Measurements from ENCODE around the gene ALG5.
A peak's percentile ranks its signal among the peaks of the same experiment; 100 is the strongest.

Gene ALG5

GRCh38 chr13:36979361-36980050 is 19.6 kb downstream of the ALG5 start:
- DNase-seq, result peak; percentile 60 to 87 (median 74)

- DNase-seq, result no peak
Measured at GRCh38 chr13:36975172-36975571, 24.0 kb downstream of the ALG5 start.

GRCh38 chr13:36973621-36974295 is 25.4 kb downstream of the ALG5 start:
- peak in 2 of 4 experiments; percentile 31 to 53 for DNase-seq

GRCh38 chr13:36973009-36973408 is 26.1 kb downstream of the ALG5 start:
- no peak for DNase-seq

GRCh38 chr13:36966404-36966803 is 32.7 kb downstream of the ALG5 start:
- DNase-seq, result no peak

- no peak for DNase-seq
Measured at GRCh38 chr13:36965767-36966166, 33.4 kb downstream of the ALG5 start.

- no peak for DNase-seq
Measured at GRCh38 chr13:36959456-36960116, 39.6 kb downstream of the ALG5 start.

- no peak for DNase-seq
Measured at GRCh38 chr13:36954542-36954941, 44.6 kb downstream of the ALG5 start.

GRCh38 chr13:36950920-36951319 is 48.2 kb downstream of the ALG5 start:
- DNase-seq, result no peak

GRCh38 chr13:36950330-36950729 is 48.8 kb downstream of the ALG5 start:
- no peak for DNase-seq

- DNase-seq, result no peak
Measured at GRCh38 chr13:36945078-36945477, 54.1 kb downstream of the ALG5 start.

- no peak for DNase-seq
Measured at GRCh38 chr13:36925603-36926002, 73.5 kb downstream of the ALG5 start.

- DNase-seq, result no peak
Measured at GRCh38 chr13:36924001-36924400, 75.1 kb downstream of the ALG5 start.

- DNase-seq, result no peak
Measured at GRCh38 chr13:36921631-36922301, 77.4 kb downstream of the ALG5 start.

GRCh38 chr13:36920616-36921185 is 78.4 kb downstream of the ALG5 start:
- no peak for DNase-seq

- peak; percentile 21 to 66 (median 47) for DNase-seq
Measured at GRCh38 chr13:36919833-36920615, 79.1 kb downstream of the ALG5 start, which contains the start of gene SMAD9. TSS of gene SMAD9 (minus strand) at chr13:36920238. CDS start at chr13:36879689, 40,549 bp downstream.

- peak in 2 of 4 experiments; percentile 10 to 43 for DNase-seq
Measured at GRCh38 chr13:36919171-36919832, 79.8 kb downstream of the ALG5 start.

- no peak for DNase-seq
Measured at GRCh38 chr13:36918246-36919131, 80.7 kb downstream of the ALG5 start.

- DNase-seq, result no peak
Measured at GRCh38 chr13:36917311-36917710, 81.8 kb downstream of the ALG5 start.
